ENCODE data around the gene SLFN11. TPM values are rescaled to one million over a fixed set of nuclear protein-coding genes. Genes with fewer than 3 reads are reported as not detected.

SLFN11 gene
- total and polyA plus RNA-seq, 2 of the 8 experiments (the other 6 are each of a cell fraction or from before 2014, with no cell fraction given), result 0.11 to 0.28 TPM

DNA sequence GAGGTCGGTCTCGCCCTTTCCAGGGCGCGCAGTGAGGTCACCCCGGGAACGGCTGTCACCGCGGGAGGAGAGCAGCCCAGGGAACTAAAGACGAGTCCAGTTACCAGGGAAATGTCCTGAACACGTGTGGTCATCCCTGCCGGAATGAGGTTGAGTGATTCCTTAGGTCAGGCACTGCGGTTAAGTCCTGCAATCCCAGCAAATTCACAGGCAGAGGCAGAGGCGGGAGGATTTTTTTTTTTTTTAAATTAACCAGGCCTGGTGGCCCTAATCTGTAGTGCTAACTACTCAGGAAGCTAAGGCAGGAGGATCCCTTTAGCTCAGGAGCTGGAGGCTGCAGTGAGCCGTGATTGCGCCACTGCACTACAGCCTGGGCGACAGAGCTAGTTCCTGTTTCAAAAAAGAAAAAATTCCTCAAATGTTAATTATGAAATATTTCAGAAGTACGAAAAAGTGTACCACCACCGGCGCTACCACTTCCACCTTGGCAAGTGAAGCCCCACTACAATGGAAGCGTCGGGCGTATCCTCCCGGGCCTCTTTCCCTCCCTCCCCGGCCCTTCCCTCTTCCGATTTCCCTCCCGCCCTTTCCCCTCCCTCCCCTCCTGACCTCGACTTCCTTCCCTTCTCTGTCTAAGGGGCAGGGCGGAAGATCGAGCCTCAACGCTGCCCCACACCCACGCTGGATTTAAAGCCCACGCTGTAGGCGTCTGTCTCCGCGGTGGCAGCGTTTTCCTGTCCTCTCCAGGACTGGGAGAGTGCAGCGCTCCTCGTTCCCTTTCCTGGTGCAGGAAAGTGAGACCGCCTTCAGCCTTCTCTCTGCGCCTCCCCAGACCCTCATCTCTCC is 27.3 kb downstream of the SLFN11 start:
- H3K27ac ChIP-seq (ENCODE audit: low read depth, low read length), result no peak overlapping the region
- H3K4me2 ChIP-seq (ENCODE audit: insufficient read depth in 1 of 2, low read depth in 2 of 2, low read length in 2 of 2), result peak overlapping the region; percentile 91 to 97
- H3K27me3 ChIP-seq (replicated peaks in 1 of 4; ENCODE audit: control insufficient read depth in 3 of 4, extremely low read depth in 1 of 4, insufficient read depth in 3 of 4, low read length in 3 of 4), result peaks cover 12 to 53% (median 41%) of the 10 kb centered on the region in 4 experiments
- no peak overlapping the region for H3K14ac ChIP-seq (ENCODE audit: insufficient read length)
- TF ChIP-seq CEBPB (IDR thresholded peaks at IDR 0.05; ENCODE audit: low read depth, low read length), result peak; percentile 76
- peak; percentile 87 for TF ChIP-seq KDM4A (IDR thresholded peaks at IDR 0.05; ENCODE audit: low read depth, low read length, severe bottlenecking)
- TF ChIP-seq ASH2L (IDR thresholded peaks at IDR 0.05; ENCODE audit: low read length), result peak; percentile 90
- no peak for TF ChIP-seq RAD21 (IDR thresholded peaks at IDR 0.05 in 1 of 2, conservative IDR thresholded peaks at IDR 0.05 in 1 of 2; ENCODE audit: low read depth in 2 of 2, low read length in 2 of 2)
- peak; percentile 87 for TF ChIP-seq CTBP2 (IDR thresholded peaks at IDR 0.05; ENCODE audit: borderline replicate concordance, insufficient read depth, insufficient read length, low read length)
- peak; percentile 85 for TF ChIP-seq EZH2 (IDR thresholded peaks at IDR 0.05; ENCODE audit: low read depth, low read length, severe bottlenecking)
- peak; percentile 75 for TF ChIP-seq SUZ12 (IDR thresholded peaks at IDR 0.05; ENCODE audit: low read length)
- TF ChIP-seq EGR1 (IDR thresholded peaks at IDR 0.05; ENCODE audit: borderline replicate concordance, low read depth, low read length), result peak; percentile 58
- TF ChIP-seq SP4 (IDR thresholded peaks at IDR 0.05; ENCODE audit: low read length), result no peak
- H2BK15ac ChIP-seq (ENCODE audit: low read length), result peak overlapping the region; percentile 95; the same call in 1 of the 2 replicates
- DNase-seq (ENCODE audit: low read depth in 1 of 2, low spot score in 2 of 2) (peak in 1 of 2 experiments; percentile 64), FAIRE-seq (no peak)
- H4K91ac ChIP-seq (replicated peaks; ENCODE audit: insufficient read length, low read length), result peak overlapping the region; percentile 97
- no peaks in the 10 kb centered on the region for H4K20me1 ChIP-seq (replicated peaks in 1 of 2; ENCODE audit: control insufficient read depth in 1 of 2, insufficient read depth in 2 of 2, low read length in 2 of 2)
- H2BK12ac ChIP-seq (ENCODE audit: low read depth, low read length), result peak overlapping the region; percentile 84; the same call in 1 of the 2 replicates
- H2BK120ac ChIP-seq (replicated peaks; ENCODE audit: low read depth, low read length), result peak overlapping the region; percentile 15
- H3K18ac ChIP-seq (ENCODE audit: extremely low read depth, low read length), result peak overlapping the region; percentile 96
- peak overlapping the region; percentile 63 to 78 (median 67) for H3K4me3 ChIP-seq (ENCODE audit: extremely low read depth in 1 of 4, insufficient read depth in 2 of 4, low read depth in 3 of 4, low read length in 4 of 4)
- WGBS, 2 experiments (ENCODE audit: extremely low coverage in 1 of 2, insufficient coverage in 1 of 2, insufficient read length in 1 of 2, insufficient replicate concordance in 2 of 2, low coverage in 1 of 2, low lambda C conversion rate in 2 of 2, missing lambda C conversion rate in 1 of 2), result 1% methylated on average over 28 of the region's 40 CpGs; no CpG with 5 or more reads in 1 of the 2 experiments
- POLR2A ChIA-PET (ENCODE audit: partially characterized antibody), result interaction anchor here (0.5 to 1.4 kb wide), 3 partner anchors 33 to 103 kb away, joined by 3 to 5 read pairs (median 4); partner anchors contain the start of gene SLFN13
- H3K9ac ChIP-seq (replicated peaks in 1 of 4; ENCODE audit: extremely low read depth in 1 of 4, low read depth in 3 of 4, low read length in 3 of 4), result no peak overlapping the region; a peak in 2 of 7 replicates
- no peak overlapping the region for H4K5ac ChIP-seq (ENCODE audit: insufficient read length, low read depth, low read length)
- no peak overlapping the region for H2BK20ac ChIP-seq (ENCODE audit: low read length)
- H3K4me1 ChIP-seq (replicated peaks in 1 of 4; ENCODE audit: control insufficient read depth in 3 of 4, insufficient read depth in 4 of 4, low read length in 3 of 4), result peaks cover 0 to 3% (median under 1%) of the 10 kb centered on the region in 4 experiments; a peak in 2 of 7 replicates
- H2AFZ ChIP-seq (ENCODE audit: low read length), result peak overlapping the region; percentile 99
- peak overlapping the region; percentile 3 for H3K4ac ChIP-seq (replicated peaks; ENCODE audit: insufficient read length, low read depth, low read length)
- no peak overlapping the region for H2AK5ac ChIP-seq (ENCODE audit: low read depth, low read length)
- H3K23ac ChIP-seq (ENCODE audit: insufficient read length), result no peak overlapping the region
- H2BK5ac ChIP-seq (ENCODE audit: low read depth, low read length), result no peak overlapping the region; the same call in 1 of the 2 replicates
- peaks cover 15% of the 10 kb centered on the region for H3K23me2 ChIP-seq (ENCODE audit: low read depth, low read length)
- H3K9me3 ChIP-seq (ENCODE audit: insufficient read depth in 2 of 2, low read depth in 1 of 2, low read length in 1 of 2), result peaks cover 0 to 4% of the 10 kb centered on the region in 2 experiments; a peak in 1 of 4 replicates
- no peaks in the 10 kb centered on the region for H3K36me3 ChIP-seq (ENCODE audit: control insufficient read depth in 2 of 4, insufficient read depth in 4 of 4, low read length in 3 of 4)
- no peak overlapping the region for H4K8ac ChIP-seq (ENCODE audit: extremely low read depth, insufficient read depth, low read length)
- CTCF ChIA-PET (ENCODE audit: partially characterized antibody), result interaction anchor here (0.7 to 2.1 kb wide), 3 partner anchors 33 to 1302 kb away, joined by 3 to 8 read pairs (median 4); partner anchors contain the start of gene PEX12
- no peaks in the 10 kb centered on the region for H3K79me2 ChIP-seq (ENCODE audit: control insufficient read depth in 1 of 2, insufficient read depth in 2 of 2, low read length in 2 of 2)
- peak overlapping the region; percentile 86 for H3K56ac ChIP-seq (replicated peaks; ENCODE audit: insufficient read length, low read depth, low read length)
- H3K79me1 ChIP-seq (ENCODE audit: low read depth, low read length), result no peaks in the 10 kb centered on the region

Data from H1 (cell line).